MM.1S (cell line): ENCODE measurements around the gene STARD9.

Experiments
- DNase-seq: peaks from one replicate; pipeline ENCODE4 v3.0.0-alpha.2; 2015
- H2AFZ ChIP-seq: fragments of 300-600 bp; sonication (generic); 2 replicates; pipeline ENCODE4 v1.6.0; 2016; ENCODE audit warnings: antibody characterized with exemption, low read length
- H3F3A ChIP-seq: fragments of 300-600 bp; sonication (generic); 2 replicates; pipeline ENCODE4 v1.6.1; 2016; ENCODE audit warnings: mild to moderate bottlenecking, antibody characterized with exemption, low read length, moderate library complexity, mixed read lengths; ENCODE audit not compliant: insufficient read depth
- H3K27ac ChIP-seq: fragments of 300-600 bp; sonication (generic); 2 replicates; pipeline ENCODE4 v1.5.1; 2016; ENCODE audit warnings: mild to moderate bottlenecking, low read length
- H3K27me3 ChIP-seq: fragments of 300-600 bp; sonication (generic); replicated peaks from 2 replicates; pipeline ENCODE4 v1.6.0; 2016; ENCODE audit warnings: low read length; ENCODE audit not compliant: insufficient read depth
- H3K36me3 ChIP-seq: fragments of 300-600 bp; sonication (generic); replicated peaks from 2 replicates; pipeline ENCODE4 v1.6.1; 2016; ENCODE audit warnings: mild to moderate bottlenecking, low read length, mixed read lengths; ENCODE audit not compliant: insufficient read depth
- H3K4me1 ChIP-seq: fragments of 300-600 bp; sonication (generic); 2 replicates; pipeline ENCODE4 v1.6.1; 2016; ENCODE audit warnings: low read length, mixed read lengths
- H3K4me2 ChIP-seq: fragments of 300-600 bp; sonication (generic); 2 replicates; pipeline ENCODE4 v1.6.0; 2016; ENCODE audit warnings: low read depth, low read length
- H3K4me3 ChIP-seq: fragments of 300-600 bp; sonication (generic); 2 replicates; pipeline ENCODE4 v1.5.1; 2016; ENCODE audit warnings: low read length, mixed read lengths
- H3K79me2 ChIP-seq: fragments of 300-600 bp; sonication (generic); 2 replicates; pipeline ENCODE4 v1.6.1; 2016; ENCODE audit warnings: mixed run types, low read length, mixed read lengths
- H3K9ac ChIP-seq: fragments of 300-600 bp; sonication (generic); 2 replicates; pipeline ENCODE4 v1.6.1; 2016; ENCODE audit warnings: low read length, mixed read lengths
- H3K9me2 ChIP-seq: fragments of 300-600 bp; sonication (generic); replicated peaks from 2 replicates; pipeline ENCODE4 v1.6.1; 2016; ENCODE audit warnings: mild to moderate bottlenecking, low read length, mixed read lengths; ENCODE audit not compliant: insufficient read depth
- H3K9me3 ChIP-seq: fragments of 300-600 bp; sonication (generic); replicated peaks from 2 replicates; pipeline ENCODE4 v1.6.1; 2016; ENCODE audit warnings: mild to moderate bottlenecking, low read length, mixed read lengths; ENCODE audit not compliant: insufficient read depth
- H4K20me1 ChIP-seq: fragments of 300-600 bp; sonication (generic); 2 replicates; pipeline ENCODE4 v1.6.1; 2016; ENCODE audit warnings: mild to moderate bottlenecking, low read length, moderate library complexity, mixed read lengths; ENCODE audit not compliant: insufficient read depth
- CTCF ChIP-seq: fragments of 300-600 bp; sonication (generic); IDR thresholded peaks from 2 replicates; pipeline ENCODE4 v1.5.1; 2016; ENCODE audit warnings: antibody characterized with exemption, low read length, mixed read lengths
- EZH2 ChIP-seq: fragments of 300-600 bp; sonication (generic); optimal IDR thresholded peaks from 2 replicates; pipeline ENCODE3; 2017; ENCODE audit warnings: low read depth, mild to moderate bottlenecking, antibody characterized with exemption, low read length, mixed read lengths
- EZH2phosphoT487 ChIP-seq: fragments of 300-600 bp; sonication (generic); IDR thresholded peaks from 2 replicates; pipeline ENCODE4 v1.6.1; 2018; ENCODE audit warnings: antibody characterized with exemption, low read length

STARD9 gene

GRCh38 chr15:42730536-42730935 is 155.1 kb downstream of the STARD9 start:
- peaks cover 7% of the 10 kb centered on the region for H3K79me2 ChIP-seq
- no peaks in the 10 kb centered on the region for H3F3A ChIP-seq
- no peak overlapping the region for H3K4me2 ChIP-seq
- H3K4me3 ChIP-seq: no peak overlapping the region
- no peaks in the 10 kb centered on the region for H3K27me3 ChIP-seq
- H4K20me1 ChIP-seq: no peaks in the 10 kb centered on the region
- DNase-seq: no peak
- TF ChIP-seq EZH2 (no peak), EZH2phosphoT487 (no peak), CTCF (no peak)
- H3K4me1 ChIP-seq: peaks cover under 1% of the 10 kb centered on the region; the same call in 1 of the 2 replicates
- no peaks in the 10 kb centered on the region; the same call in 1 of the 2 replicates for H3K36me3 ChIP-seq
- no peak overlapping the region for H3K27ac ChIP-seq
- H2AFZ ChIP-seq: no peak overlapping the region
- H3K9ac ChIP-seq: no peak overlapping the region
- no peaks in the 10 kb centered on the region for H3K9me2 ChIP-seq
- H3K9me3 ChIP-seq: no peaks in the 10 kb centered on the region

- TF ChIP-seq EZH2phosphoT487: no peak
- TF ChIP-seq EZH2: no peak
- no peak for TF ChIP-seq CTCF
- H3K9me3 ChIP-seq: no peaks in the 10 kb centered on the region
- no peak overlapping the region for H3K4me3 ChIP-seq
- no peak overlapping the region for H3K4me2 ChIP-seq
- no peaks in the 10 kb centered on the region for H3F3A ChIP-seq
- H4K20me1 ChIP-seq: no peaks in the 10 kb centered on the region
- no peak overlapping the region for H3K9ac ChIP-seq
- H3K9me2 ChIP-seq: no peaks in the 10 kb centered on the region
- peaks cover 14% of the 10 kb centered on the region for H3K79me2 ChIP-seq
- H3K4me1 ChIP-seq: peaks cover 6% of the 10 kb centered on the region; the same call in 1 of the 2 replicates
- no peaks in the 10 kb centered on the region for H3K27me3 ChIP-seq
- no peaks in the 10 kb centered on the region; the same call in 1 of the 2 replicates for H3K36me3 ChIP-seq
- H3K27ac ChIP-seq: no peak overlapping the region
- DNase-seq: no peak
- no peak overlapping the region for H2AFZ ChIP-seq
Measured at GRCh38 chr15:42731461-42731860, 156.1 kb downstream of the STARD9 start.

- Histone ChIP-seq H3K36me3 (no peaks in the 10 kb centered on the region; the same call in 1 of the 2 replicates), H2AFZ (no peak overlapping the region), H3K27me3 (no peaks in the 10 kb centered on the region), H3K9ac (no peak overlapping the region), H3K27ac (no peak overlapping the region), H3K9me3 (no peaks in the 10 kb centered on the region), H3K9me2 (no peaks in the 10 kb centered on the region), H3F3A (peaks cover 4% of the 10 kb centered on the region; the same call in 1 of the 2 replicates), H3K79me2 (peaks cover 14% of the 10 kb centered on the region), H3K4me2 (no peak overlapping the region), H4K20me1 (no peaks in the 10 kb centered on the region), H3K4me3 (no peak overlapping the region), H3K4me1 (peaks cover 6% of the 10 kb centered on the region; the same call in 1 of the 2 replicates)
- no peak for TF ChIP-seq EZH2phosphoT487
- DNase-seq: no peak
Measured at GRCh38 chr15:42732095-42732827, 156.9 kb downstream of the STARD9 start.

- H3K9me2 ChIP-seq: no peaks in the 10 kb centered on the region
Measured at GRCh38 chr15:42733027-42733426, 157.6 kb downstream of the STARD9 start.

More at GRCh38 chr15:42733027-42733426, 157.6 kb downstream of the STARD9 start:
- Histone ChIP-seq H3K4me1 (peaks cover 6% of the 10 kb centered on the region; the same call in 1 of the 2 replicates), H3K9ac (no peak overlapping the region), H3K4me2 (no peak overlapping the region), H3K27ac (no peak overlapping the region), H3K79me2 (peaks cover 14% of the 10 kb centered on the region), H2AFZ (no peak overlapping the region), H3F3A (peaks cover 4% of the 10 kb centered on the region; the same call in 1 of the 2 replicates), H3K4me3 (no peak overlapping the region), H3K27me3 (no peaks in the 10 kb centered on the region), H4K20me1 (no peaks in the 10 kb centered on the region), H3K36me3 (no peaks in the 10 kb centered on the region; the same call in 1 of the 2 replicates), H3K9me3 (no peaks in the 10 kb centered on the region)
- no peak for DNase-seq
- TF ChIP-seq CTCF (no peak), EZH2phosphoT487 (no peak)
